NT2/D1 (cell line): ENCODE measurements around the gene RASA4B.
"Not testable (repeated sequence)": the region's sequence is repeated elsewhere in the genome, so short reads cannot be mapped to it uniquely, and the experiment has no call there.

Experiments used
- SUZ12 ChIP-seq: IDR thresholded peaks from 2 replicates; pipeline ENCODE4 v1.6.1; 2011; ENCODE audit not compliant: insufficient read length, insufficient read depth; ENCODE audit errors: extremely low read depth
- YY1 ChIP-seq: IDR thresholded peaks from 2 replicates; pipeline ENCODE4 v1.6.1; 2011; ENCODE audit not compliant: insufficient read length, insufficient read depth
- ZNF274 ChIP-seq: IDR thresholded peaks from 2 replicates; pipeline ENCODE4 v1.6.1; 2011; ENCODE audit warnings: mild to moderate bottlenecking, low read depth, low read length

- TF ChIP-seq YY1, ZNF274, SUZ12: not testable (repeated sequence)
Observed at GRCh38 chr7:102490529-102491075, 27.0 kb downstream of the RASA4B start.
